ENCODE measurements around the gene CFAP97D2. TPM values are rescaled to one million over a fixed set of nuclear protein-coding genes. Genes with fewer than 3 reads are reported as not detected.
A peak's percentile ranks its signal among the peaks of the same experiment; 100 is the strongest.
"Not testable (repeated sequence)": the region's sequence is repeated elsewhere in the genome, so short reads cannot be mapped to it uniquely, and the experiment has no call there.

CFAP97D2 gene
- total RNA-seq, 3 donors from 2014 or later: not detected

DNA sequence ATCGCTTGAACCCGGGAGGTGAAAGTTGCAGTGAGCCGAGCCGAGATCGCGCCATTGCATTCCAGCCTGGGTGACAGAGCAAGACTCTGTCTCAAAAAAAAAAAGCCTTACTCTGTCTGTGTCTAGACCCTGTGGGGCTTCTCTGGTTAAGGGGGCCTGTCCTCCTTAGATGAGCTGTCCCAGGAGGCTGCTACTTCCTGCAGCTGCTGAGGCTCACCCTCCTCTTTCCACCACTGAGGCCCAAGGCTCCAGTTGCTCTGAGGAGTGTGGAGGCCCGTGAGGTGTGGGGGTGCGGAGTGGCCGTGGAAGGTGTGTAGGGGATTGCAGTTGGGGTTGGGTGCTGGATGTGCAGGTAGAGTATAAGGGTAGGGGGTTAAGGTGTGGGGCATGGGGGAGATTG lies 24.6 kb upstream of the CFAP97D2 start:
- intact Hi-C loops (cut with DNase I, micrococcal nuclease): no loop called here
- no peak for ATAC-seq
- no peaks in the 10 kb centered on the region for H3K9me3 ChIP-seq
- H3K4me1 ChIP-seq (ENCODE audit: low read depth): peaks cover 19% of the 10 kb centered on the region
- TF ChIP-seq, protein P1, sequence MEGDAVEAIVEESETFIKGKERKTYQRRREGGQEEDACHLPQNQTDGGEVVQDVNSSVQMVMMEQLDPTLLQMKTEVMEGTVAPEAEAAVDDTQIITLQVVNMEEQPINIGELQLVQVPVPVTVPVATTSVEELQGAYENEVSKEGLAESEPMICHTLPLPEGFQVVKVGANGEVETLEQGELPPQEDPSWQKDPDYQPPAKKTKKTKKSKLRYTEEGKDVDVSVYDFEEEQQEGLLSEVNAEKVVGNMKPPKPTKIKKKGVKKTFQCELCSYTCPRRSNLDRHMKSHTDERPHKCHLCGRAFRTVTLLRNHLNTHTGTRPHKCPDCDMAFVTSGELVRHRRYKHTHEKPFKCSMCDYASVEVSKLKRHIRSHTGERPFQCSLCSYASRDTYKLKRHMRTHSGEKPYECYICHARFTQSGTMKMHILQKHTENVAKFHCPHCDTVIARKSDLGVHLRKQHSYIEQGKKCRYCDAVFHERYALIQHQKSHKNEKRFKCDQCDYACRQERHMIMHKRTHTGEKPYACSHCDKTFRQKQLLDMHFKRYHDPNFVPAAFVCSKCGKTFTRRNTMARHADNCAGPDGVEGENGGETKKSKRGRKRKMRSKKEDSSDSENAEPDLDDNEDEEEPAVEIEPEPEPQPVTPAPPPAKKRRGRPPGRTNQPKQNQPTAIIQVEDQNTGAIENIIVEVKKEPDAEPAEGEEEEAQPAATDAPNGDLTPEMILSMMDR (IDR thresholded peaks at IDR 0.05): no peak
- DNase-seq: peak in 2 of 3 donors; percentile 25 to 36
- H3K4me3 ChIP-seq: no peak overlapping the region
- H3K36me3 ChIP-seq (ENCODE audit: low read depth): no peaks in the 10 kb centered on the region

DNA sequence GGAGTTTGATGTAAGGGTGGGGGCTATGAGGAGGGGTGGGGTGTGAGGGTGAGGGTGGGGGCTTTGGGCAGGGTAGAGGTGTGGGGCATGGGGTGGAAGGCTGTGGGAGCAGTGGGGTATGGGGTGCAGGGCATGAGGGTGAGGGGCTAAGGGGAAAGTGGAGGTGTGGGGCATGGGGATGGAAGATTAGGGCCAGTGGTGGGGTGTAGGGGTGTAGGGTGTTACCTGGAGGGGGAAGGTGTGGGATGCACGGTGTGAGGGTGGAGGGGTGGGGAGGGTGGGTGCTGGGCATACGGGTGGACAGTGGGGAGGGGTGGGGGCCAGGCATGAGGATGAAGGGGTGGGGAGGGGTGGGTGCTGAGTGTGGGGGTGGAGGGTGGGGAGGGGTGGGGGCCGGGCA lies 23.7 kb upstream of the CFAP97D2 start:
- Histone ChIP-seq H3K9me3 (no peaks in the 10 kb centered on the region), H3K4me1 (ENCODE audit: low read depth) (peaks cover 16% of the 10 kb centered on the region), H3K36me3 (ENCODE audit: low read depth) (no peaks in the 10 kb centered on the region), H3K4me3 (no peak overlapping the region)
- peak in 1 of 3 donors; percentile 33 for DNase-seq
- intact Hi-C loops (cut with DNase I, micrococcal nuclease): no loop called here
- no peak for ATAC-seq
- TF ChIP-seq, protein P1 (IDR thresholded peaks at IDR 0.05): no peak

DNA sequence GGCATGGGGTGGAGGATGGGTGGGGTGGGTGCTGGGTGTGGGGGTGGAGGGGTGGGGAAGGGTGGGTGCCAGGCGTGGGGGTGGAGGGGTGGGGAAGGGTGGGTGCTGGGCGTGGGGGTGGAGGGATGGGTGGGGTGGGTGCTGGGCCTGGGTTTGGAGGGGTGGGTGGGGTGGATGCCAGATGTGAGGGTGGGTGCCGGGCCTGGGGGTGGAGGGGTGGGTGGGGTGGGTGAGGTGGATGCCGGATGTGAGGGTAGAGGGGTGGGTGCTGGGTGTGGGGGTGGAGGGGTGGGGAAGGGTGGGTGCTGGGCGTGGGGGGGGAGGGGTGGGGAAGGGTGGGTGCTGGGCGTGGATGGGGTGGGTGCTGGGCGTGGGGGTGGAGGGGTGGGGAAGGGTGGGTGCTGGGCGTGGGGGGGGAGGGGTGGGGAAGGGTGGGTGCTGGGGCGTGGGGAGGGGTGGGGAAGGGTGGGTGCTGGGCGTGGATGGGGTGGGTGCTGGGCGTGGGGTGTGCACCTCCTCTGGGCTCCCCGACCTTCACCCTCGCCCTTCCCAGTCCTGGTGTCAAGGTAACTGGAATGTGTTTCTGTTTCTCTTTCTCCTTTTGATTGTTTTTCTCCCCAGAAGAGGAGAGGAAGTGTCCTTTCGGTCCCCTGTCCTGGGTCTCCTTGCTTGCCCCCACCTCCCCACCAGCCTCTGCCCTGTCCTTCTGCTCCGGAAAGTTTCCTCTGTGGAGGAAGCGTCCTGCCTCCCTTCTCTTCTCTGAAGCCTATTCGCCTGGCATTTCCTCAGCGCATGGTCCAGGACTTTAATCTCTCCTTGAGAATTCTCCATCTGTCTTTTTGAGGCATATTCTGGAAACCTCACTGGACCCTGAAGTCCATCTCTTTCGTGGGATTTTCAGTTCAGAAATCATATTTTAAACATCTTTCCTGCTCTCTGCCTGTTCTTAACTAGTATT lies 22.9 kb upstream of the CFAP97D2 start:
- Histone ChIP-seq H3K4me1 (ENCODE audit: low read depth) (peaks cover 7% of the 10 kb centered on the region), H3K36me3 (ENCODE audit: low read depth) (no peaks in the 10 kb centered on the region), H3K9me3 (no peaks in the 10 kb centered on the region), H3K4me3 (no peak overlapping the region)
- DNase-seq (peak in 2 of 3 donors; percentile 24 to 55), ATAC-seq (peak; percentile 4)
- intact Hi-C loops (cut with DNase I, micrococcal nuclease): no loop called here
- TF ChIP-seq, protein P1 (IDR thresholded peaks at IDR 0.05): no peak

DNA sequence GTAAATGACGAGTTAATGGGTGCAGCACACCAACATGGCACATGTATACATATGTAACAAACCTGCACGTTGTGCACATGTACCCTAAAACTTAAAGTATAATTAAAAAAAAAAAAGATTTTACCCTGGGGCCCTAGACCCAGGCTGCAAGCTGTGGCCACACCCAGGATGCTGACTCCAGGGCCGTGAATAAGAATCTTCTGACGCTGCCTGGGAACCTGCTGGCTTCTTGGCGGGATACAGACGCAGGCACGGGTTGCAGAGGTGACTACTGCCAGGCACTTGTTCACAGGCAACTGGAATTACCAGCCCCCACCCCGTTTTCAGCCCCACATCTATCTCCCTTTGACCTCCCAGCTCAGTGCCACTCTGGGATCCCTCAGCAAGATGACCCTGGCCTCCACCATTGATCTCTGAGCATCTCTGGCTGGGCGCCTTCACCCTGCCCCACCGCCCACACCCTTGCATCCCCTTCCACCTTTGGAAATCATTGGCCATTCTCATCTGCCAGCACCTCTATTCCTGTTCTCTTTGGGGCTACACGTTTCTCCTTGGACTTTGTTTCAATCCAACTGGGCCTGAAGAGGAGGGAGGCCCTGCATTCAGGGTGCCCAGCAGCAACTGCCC lies 21.1 kb upstream of the CFAP97D2 start:
- DNase-seq: peak in 2 of 3 donors; percentile 16 to 30

DNA sequence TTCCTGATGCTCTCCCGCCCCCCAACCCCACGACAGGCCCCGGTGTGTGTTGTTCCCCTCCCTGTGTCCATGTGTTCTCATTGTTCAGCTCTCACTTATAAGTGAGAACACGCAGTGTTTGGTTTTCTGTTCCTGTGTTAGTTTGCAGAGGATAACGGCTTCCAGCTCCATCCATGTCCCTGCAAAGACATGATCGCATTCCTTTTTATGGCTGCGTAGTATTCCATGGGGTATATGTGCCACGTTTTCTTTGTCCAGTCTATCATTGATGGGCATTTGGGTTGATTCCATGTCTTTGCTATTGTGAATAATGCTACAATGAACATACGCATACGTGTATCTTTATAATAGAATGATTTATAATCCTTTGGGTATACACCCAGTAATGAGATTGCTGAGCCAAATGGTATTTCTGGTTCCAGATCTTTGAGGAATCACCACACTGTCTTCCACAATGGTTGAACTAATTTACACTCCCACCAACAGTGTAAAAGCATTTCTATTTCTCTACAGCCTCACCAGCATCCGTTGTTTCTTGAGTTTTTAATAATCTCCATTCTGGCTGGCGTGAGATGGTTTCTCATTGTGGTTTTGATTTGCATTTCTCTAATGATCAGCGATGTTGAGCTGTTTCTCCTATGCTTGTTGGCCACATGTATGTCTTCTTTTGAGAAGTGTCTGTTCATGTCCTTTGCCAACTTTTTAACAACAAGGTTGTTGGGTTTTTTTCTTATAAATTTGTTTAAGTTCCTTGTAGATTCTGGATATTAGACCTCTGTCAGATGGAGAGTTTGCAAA lies 20.0 kb upstream of the CFAP97D2 start:
- peaks cover 14% of the 10 kb centered on the region for H3K4me1 ChIP-seq (ENCODE audit: low read depth)
- H3K4me3 ChIP-seq; H3K9me3 ChIP-seq; DNase-seq; ATAC-seq; intact Hi-C loops (cut with DNase I, micrococcal nuclease); H3K36me3 ChIP-seq (ENCODE audit: low read depth): not testable (repeated sequence)

More for the DNA sequence above, 21.1 kb upstream of the CFAP97D2 start:
- H3K36me3 ChIP-seq (ENCODE audit: low read depth): no peaks in the 10 kb centered on the region
- H3K4me1 ChIP-seq (ENCODE audit: low read depth): peaks cover 14% of the 10 kb centered on the region
- TF ChIP-seq, protein P1 (IDR thresholded peaks at IDR 0.05): no peak
- no peaks in the 10 kb centered on the region for H3K9me3 ChIP-seq
- ATAC-seq: no peak
- intact Hi-C loops (cut with DNase I, micrococcal nuclease): no loop called here
- no peak overlapping the region for H3K4me3 ChIP-seq

Measured in mucosa of descending colon (tissue), 3 donors.